H1 (cell line): ENCODE measurements around the gene ADCY3. TPM values are rescaled to one million over a fixed set of nuclear protein-coding genes. Genes with fewer than 3 reads are reported as not detected.

Experiments used
- BCL11A ChIP-seq, 2 experiments: IDR thresholded peaks; one replicate each; pipeline ENCODE4 v1.6.1; 2011; ENCODE audit warnings: low read depth in 2 of 2, low read length in 2 of 2, mild to moderate bottlenecking in 2 of 2
- CHD7 ChIP-seq: fragments of 300-600 bp; sonication (generic); IDR thresholded peaks from 2 replicates; pipeline ENCODE4 v1.7.1; 2012; ENCODE audit warnings: low read length, moderate library complexity, mild to moderate bottlenecking, inconsistent platforms; ENCODE audit not compliant: insufficient replicate concordance
- E2F6 ChIP-seq: IDR thresholded peaks from 2 replicates; pipeline ENCODE4 v1.6.1; 2012; ENCODE audit warnings: inconsistent platforms
- EZH2 ChIP-seq: fragments of 200-600 bp; sonication (generic); IDR thresholded peaks from 2 replicates; pipeline ENCODE4 v1.7.1; 2012; ENCODE audit warnings: low read depth, mild to moderate bottlenecking, moderate library complexity, low read length, inconsistent platforms; ENCODE audit not compliant: severe bottlenecking
- KDM4A ChIP-seq: IDR thresholded peaks from one replicate; pipeline ENCODE4 v1.7.1; 2012; ENCODE audit warnings: low read depth, mild to moderate bottlenecking, moderate library complexity, low read length, inconsistent platforms; ENCODE audit not compliant: severe bottlenecking
- MAX ChIP-seq: IDR thresholded peaks from 2 replicates; pipeline ENCODE4 v1.6.1; 2012; ENCODE audit warnings: inconsistent platforms
- RBBP5 ChIP-seq: IDR thresholded peaks from 2 replicates; pipeline ENCODE4 v1.7.1; 2012; ENCODE audit warnings: low read depth, mild to moderate bottlenecking, inconsistent platforms, low read length, moderate library complexity, borderline replicate concordance
- SAP30 ChIP-seq: fragments of 300-600 bp; sonication (generic); IDR thresholded peaks from 2 replicates; pipeline ENCODE4 v1.7.1; 2012; ENCODE audit warnings: low read length, moderate library complexity, mild to moderate bottlenecking, inconsistent platforms; ENCODE audit not compliant: insufficient read depth, insufficient replicate concordance
- SP4 ChIP-seq: IDR thresholded peaks from 2 replicates; pipeline ENCODE4 v1.6.1; 2012; ENCODE audit warnings: low read length, inconsistent platforms
- SRF ChIP-seq: IDR thresholded peaks from 2 replicates; pipeline ENCODE4 v1.6.1; 2011; ENCODE audit warnings: mild to moderate bottlenecking, low read depth, low read length, moderate library complexity
- polyA plus RNA-seq, 7 experiments: library from polyadenylated mRNA; depleted of rRNA in 3 of 7; stranded (reverse) in 5 of 7; unstranded in 2 of 7; fragments of >200 nt in 5 of 7; fragments of 200-250 nt in 2 of 7; gene quantifications; 1 replicate in 5 of 7; 2 replicates in 1 of 7; 4 replicates in 1 of 7; pipeline versions ENCODE4 v1.2.1 to v1.2.3, GENCODE V29; 2011 to 2013; ENCODE audit warnings: missing spikeins in 2 of 7, mixed read lengths in 2 of 7
- total RNA-seq: library from RNA; stranded (reverse); fragmentation: NEBNext Ultra II Directional; extraction: Animal tissue kit (Norgen Biotek cat#: 25700); gene quantifications from 2 replicates; pipeline ENCODE4 v1.2.1, GENCODE V29; 2021

ADCY3 gene
- total and polyA plus RNA-seq, 2 of the 8 experiments (the other 6 are each of a cell fraction or from before 2014, with no cell fraction given): 45.1 to 52.9 TPM

DNA sequence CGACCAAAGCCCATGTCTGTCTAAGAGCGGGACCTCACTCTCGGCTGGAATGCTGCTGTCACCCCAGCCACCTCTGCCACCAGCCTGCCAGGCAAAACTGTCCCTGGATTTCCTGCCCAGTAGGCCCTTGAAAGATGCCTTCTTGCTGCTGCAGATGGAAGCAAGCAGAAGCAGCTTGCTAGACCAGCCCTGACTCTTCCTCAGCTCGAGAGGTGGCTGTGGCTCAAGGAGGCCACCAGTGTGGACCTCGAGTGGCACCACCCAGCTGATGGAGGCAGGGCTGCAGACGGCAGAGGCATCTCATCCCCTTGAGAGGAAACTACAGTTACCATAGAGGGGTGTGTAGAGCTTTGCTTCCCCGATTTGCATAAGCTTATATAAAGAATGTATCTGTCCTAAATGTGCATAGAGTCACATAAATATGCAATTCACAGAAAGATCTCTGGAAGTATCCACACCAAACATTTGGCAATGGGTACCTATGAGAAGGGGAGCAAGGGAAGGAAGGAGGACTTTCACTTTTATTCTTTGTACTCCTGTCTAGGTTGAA lies 20.6 kb downstream of the ADCY3 start (continued):
- TF ChIP-seq CHD7 (no peak), KDM4A (no peak), SP4 (no peak), SAP30 (no peak), SRF (no peak), E2F6 (no peak), BCL11A (IDR thresholded peaks at IDR 0.05; ENCODE audit: low read depth in 2 of 2, low read length in 2 of 2) (no peak), RBBP5 (no peak), MAX (no peak), EZH2 (no peak)
